Prostate gland (tissue), 2 donors: ENCODE measurements around the gene GPR55.

Experiments used
- POLR2A ChIP-seq: fragments of 450-650 bp; IDR thresholded peaks from one replicate; pipeline ENCODE4 v1.6.1; 2016; ENCODE audit warnings: antibody characterized with exemption, mild to moderate bottlenecking
- TF ChIP-seq, protein P1 (sequence below), 4 experiments: fragments of 200-600 bp in 2 of 4; fragments of 450-650 bp in 2 of 4; sonication (generic) in 2 of 4; IDR thresholded peaks; 1 replicate in 3 of 4; 2 replicates in 1 of 4; pipeline ENCODE4 v1.5.1; 2016 to 2019; ENCODE audit warnings: antibody characterized with exemption in 4 of 4, mild to moderate bottlenecking in 2 of 4, moderate library complexity in 2 of 4

DNA sequence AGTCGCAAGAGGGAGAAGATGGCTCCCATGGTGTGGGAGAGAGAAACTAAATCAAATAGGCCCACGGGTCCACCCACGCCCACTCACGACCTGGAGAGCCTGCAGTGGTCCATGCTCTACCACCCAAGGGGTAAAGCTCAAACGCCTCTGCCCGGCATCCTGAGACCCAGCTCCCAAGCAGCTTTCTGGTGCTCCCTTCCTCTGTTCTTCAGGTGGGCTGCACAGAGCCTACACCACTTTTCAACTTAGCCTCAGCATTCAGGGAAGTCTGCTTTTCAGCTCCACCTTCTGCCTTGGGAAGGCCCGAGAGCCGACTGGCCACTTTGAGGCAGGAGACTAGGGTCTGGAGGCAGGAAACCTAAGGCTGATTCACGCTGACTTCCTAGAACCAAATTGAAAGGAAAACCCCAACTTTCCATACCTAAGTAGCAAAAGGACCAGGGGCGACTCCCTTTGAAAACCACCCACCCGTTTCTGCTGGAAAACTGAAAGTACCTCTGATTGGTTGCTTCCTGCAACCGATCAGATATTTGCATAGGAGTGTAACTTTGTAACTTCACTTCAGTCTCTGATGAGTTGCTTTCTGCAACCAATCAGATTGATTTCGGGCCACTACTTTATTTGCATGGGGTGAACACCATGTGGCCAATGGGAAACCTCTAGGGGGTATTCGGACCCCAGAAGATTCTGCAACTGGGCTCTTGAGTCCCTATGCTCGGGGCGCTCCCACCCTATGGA is 44.0 kb upstream of the GPR55 start:
- TF ChIP-seq, protein P1, sequence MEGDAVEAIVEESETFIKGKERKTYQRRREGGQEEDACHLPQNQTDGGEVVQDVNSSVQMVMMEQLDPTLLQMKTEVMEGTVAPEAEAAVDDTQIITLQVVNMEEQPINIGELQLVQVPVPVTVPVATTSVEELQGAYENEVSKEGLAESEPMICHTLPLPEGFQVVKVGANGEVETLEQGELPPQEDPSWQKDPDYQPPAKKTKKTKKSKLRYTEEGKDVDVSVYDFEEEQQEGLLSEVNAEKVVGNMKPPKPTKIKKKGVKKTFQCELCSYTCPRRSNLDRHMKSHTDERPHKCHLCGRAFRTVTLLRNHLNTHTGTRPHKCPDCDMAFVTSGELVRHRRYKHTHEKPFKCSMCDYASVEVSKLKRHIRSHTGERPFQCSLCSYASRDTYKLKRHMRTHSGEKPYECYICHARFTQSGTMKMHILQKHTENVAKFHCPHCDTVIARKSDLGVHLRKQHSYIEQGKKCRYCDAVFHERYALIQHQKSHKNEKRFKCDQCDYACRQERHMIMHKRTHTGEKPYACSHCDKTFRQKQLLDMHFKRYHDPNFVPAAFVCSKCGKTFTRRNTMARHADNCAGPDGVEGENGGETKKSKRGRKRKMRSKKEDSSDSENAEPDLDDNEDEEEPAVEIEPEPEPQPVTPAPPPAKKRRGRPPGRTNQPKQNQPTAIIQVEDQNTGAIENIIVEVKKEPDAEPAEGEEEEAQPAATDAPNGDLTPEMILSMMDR (IDR thresholded peaks at IDR 0.05): no peak
- no peak for TF ChIP-seq POLR2A
